ENCODE measurements around the gene GPSM1.

GPSM1 gene

GRCh38 chr9:136297766-136298735, 29.3 kb upstream of the GPSM1 start:
- no peaks in the 10 kb centered on the region for H3K36me3 ChIP-seq (ENCODE audit: control insufficient read depth, insufficient read depth, low read length)
- H3K4me1 ChIP-seq (ENCODE audit: control insufficient read depth, insufficient read depth, low read length): no peaks in the 10 kb centered on the region; the same call in 1 of the 2 replicates
- no CpG with 5 or more reads among the region's 26 CpGs for WGBS (ENCODE audit: insufficient coverage, insufficient read length)
- H3K27me3 ChIP-seq (ENCODE audit: control insufficient read depth, insufficient read depth, low read length): no peaks in the 10 kb centered on the region
- DNase-seq (ENCODE audit: low read depth, low spot score): no peak
- H3K9me3 ChIP-seq (ENCODE audit: control insufficient read depth, insufficient read depth, low read length): no peaks in the 10 kb centered on the region
- no peak overlapping the region for H3K27ac ChIP-seq (ENCODE audit: low read length)
- H3K4me3 ChIP-seq (ENCODE audit: low read length): no peak overlapping the region

DNA sequence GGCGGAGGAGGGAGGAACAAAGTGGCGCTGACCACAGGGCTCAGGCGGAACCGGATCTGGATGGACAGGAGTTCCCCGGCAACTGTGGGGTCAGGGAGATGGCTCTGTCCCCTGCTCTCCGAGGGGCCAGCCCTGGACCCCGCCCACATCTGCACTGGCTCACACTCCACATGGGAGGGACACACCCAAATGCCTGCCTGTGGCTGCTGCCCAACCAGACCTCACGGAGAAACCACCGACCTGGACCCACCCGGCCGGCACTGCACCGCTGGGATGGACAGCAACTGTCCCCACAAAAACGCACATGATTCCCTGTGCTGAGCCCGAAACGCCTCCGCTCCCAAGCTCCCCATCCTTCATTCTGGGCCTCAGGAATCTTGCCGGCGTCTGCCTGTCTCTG, 28.2 kb upstream of the GPSM1 start:
- no peaks in the 10 kb centered on the region for H3K9me3 ChIP-seq (ENCODE audit: control insufficient read depth, insufficient read depth, low read length)
- no peaks in the 10 kb centered on the region for H3K27me3 ChIP-seq (ENCODE audit: control insufficient read depth, insufficient read depth, low read length)
- H3K4me1 ChIP-seq (ENCODE audit: control insufficient read depth, insufficient read depth, low read length): no peaks in the 10 kb centered on the region; the same call in 1 of the 2 replicates
- no peak for DNase-seq (ENCODE audit: low read depth, low spot score)
- no peaks in the 10 kb centered on the region for H3K36me3 ChIP-seq (ENCODE audit: control insufficient read depth, insufficient read depth, low read length)
- WGBS (ENCODE audit: insufficient coverage, insufficient read length): no CpG with 5 or more reads among the region's 18 CpGs
- H3K4me3 ChIP-seq (ENCODE audit: low read length): no peak overlapping the region
- no peak overlapping the region for H3K27ac ChIP-seq (ENCODE audit: low read length)

- Histone ChIP-seq H3K36me3 (ENCODE audit: control insufficient read depth, insufficient read depth, low read length) (no peaks in the 10 kb centered on the region), H3K9me3 (ENCODE audit: control insufficient read depth, insufficient read depth, low read length) (no peaks in the 10 kb centered on the region), H3K4me1 (ENCODE audit: control insufficient read depth, insufficient read depth, low read length) (no peaks in the 10 kb centered on the region; the same call in 1 of the 2 replicates), H3K4me3 (ENCODE audit: low read length) (no peak overlapping the region), H3K27me3 (ENCODE audit: control insufficient read depth, insufficient read depth, low read length) (no peaks in the 10 kb centered on the region), H3K27ac (ENCODE audit: low read length) (no peak overlapping the region)
- DNase-seq (ENCODE audit: low read depth, low spot score): no peak
- no CpG with 5 or more reads among the region's 7 CpGs for WGBS (ENCODE audit: insufficient coverage, insufficient read length)
These were observed 27.8 kb upstream of the GPSM1 start for GRCh38 chr9:136299541-136299940.

GRCh38 chr9:136300016-136300545, 27.3 kb upstream of the GPSM1 start:
- no CpG with 5 or more reads among the region's 14 CpGs for WGBS (ENCODE audit: insufficient coverage, insufficient read length)
- H3K27me3 ChIP-seq (ENCODE audit: control insufficient read depth, insufficient read depth, low read length): no peaks in the 10 kb centered on the region
- DNase-seq (ENCODE audit: low read depth, low spot score): no peak

GRCh38 chr9:136300866-136301265, 26.5 kb upstream of the GPSM1 start:
- H3K4me3 ChIP-seq (ENCODE audit: low read length): no peak overlapping the region
- H3K36me3 ChIP-seq (ENCODE audit: control insufficient read depth, insufficient read depth, low read length): no peaks in the 10 kb centered on the region
- WGBS (ENCODE audit: insufficient coverage, insufficient read length): no CpG with 5 or more reads among the region's 13 CpGs
- H3K4me1 ChIP-seq (ENCODE audit: control insufficient read depth, insufficient read depth, low read length): no peaks in the 10 kb centered on the region; the same call in 1 of the 2 replicates
- H3K27ac ChIP-seq (ENCODE audit: low read length): no peak overlapping the region
- H3K27me3 ChIP-seq (ENCODE audit: control insufficient read depth, insufficient read depth, low read length): no peaks in the 10 kb centered on the region
- no peak for DNase-seq (ENCODE audit: low read depth, low spot score)
- no peaks in the 10 kb centered on the region for H3K9me3 ChIP-seq (ENCODE audit: control insufficient read depth, insufficient read depth, low read length)

More at GRCh38 chr9:136300016-136300545, 27.3 kb upstream of the GPSM1 start:
- no peaks in the 10 kb centered on the region; the same call in 1 of the 2 replicates for H3K4me1 ChIP-seq (ENCODE audit: control insufficient read depth, insufficient read depth, low read length)
- H3K36me3 ChIP-seq (ENCODE audit: control insufficient read depth, insufficient read depth, low read length): no peaks in the 10 kb centered on the region
- no peak overlapping the region for H3K27ac ChIP-seq (ENCODE audit: low read length)
- no peak overlapping the region for H3K4me3 ChIP-seq (ENCODE audit: low read length)
- no peaks in the 10 kb centered on the region for H3K9me3 ChIP-seq (ENCODE audit: control insufficient read depth, insufficient read depth, low read length)

- Histone ChIP-seq H3K4me1 (ENCODE audit: control insufficient read depth, insufficient read depth, low read length) (no peaks in the 10 kb centered on the region; the same call in 1 of the 2 replicates), H3K36me3 (ENCODE audit: control insufficient read depth, insufficient read depth, low read length) (no peaks in the 10 kb centered on the region), H3K27me3 (ENCODE audit: control insufficient read depth, insufficient read depth, low read length) (no peaks in the 10 kb centered on the region), H3K27ac (ENCODE audit: low read length) (no peak overlapping the region), H3K9me3 (ENCODE audit: control insufficient read depth, insufficient read depth, low read length) (no peaks in the 10 kb centered on the region), H3K4me3 (ENCODE audit: low read length) (no peak overlapping the region)
- DNase-seq (ENCODE audit: low read depth, low spot score): no peak
- WGBS (ENCODE audit: insufficient coverage, insufficient read length): no CpG with 5 or more reads among the region's 12 CpGs
These were observed 24.8 kb upstream of the GPSM1 start for GRCh38 chr9:136302527-136302926.

DNA sequence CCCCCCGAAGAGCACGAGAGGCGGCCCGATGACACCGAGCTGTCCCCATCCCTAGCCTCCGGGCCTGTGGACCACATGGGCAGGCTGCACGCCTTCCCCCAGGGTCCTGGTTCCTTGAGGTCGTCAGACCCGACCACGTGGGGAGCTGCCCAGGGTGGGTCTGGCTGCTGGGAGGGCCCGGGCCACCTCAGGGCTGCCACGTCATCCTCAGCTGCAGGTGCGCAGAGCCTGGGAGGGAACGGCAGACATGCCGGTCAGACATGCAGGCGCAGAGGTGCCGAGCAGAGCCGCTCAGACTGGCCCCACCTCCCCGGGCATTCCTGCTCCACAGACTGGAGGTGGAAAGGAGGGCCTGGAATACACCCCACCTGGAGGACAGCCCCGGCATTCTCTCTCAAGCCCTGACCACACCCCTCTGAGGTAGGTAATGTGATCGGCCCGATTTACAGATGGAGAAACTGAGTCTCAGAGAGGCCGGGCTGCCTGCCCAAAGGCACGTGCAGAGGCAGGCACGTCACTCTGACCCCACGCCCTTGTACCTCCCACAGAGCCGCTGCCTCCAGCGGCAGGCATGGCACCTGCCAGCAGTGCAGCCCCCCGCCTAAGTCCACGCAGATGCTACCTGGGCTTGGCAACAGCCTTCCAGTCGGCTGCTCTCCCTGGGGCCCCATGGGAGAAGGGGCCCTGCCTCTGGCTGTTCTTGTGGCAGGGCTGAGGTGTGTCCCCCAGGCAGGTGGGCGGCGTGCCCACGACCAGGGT, 24.1 kb upstream of the GPSM1 start:
- no CpG with 5 or more reads among the region's 34 CpGs for WGBS (ENCODE audit: insufficient coverage, insufficient read length)
- Histone ChIP-seq H3K4me1 (ENCODE audit: control insufficient read depth, insufficient read depth, low read length) (no peaks in the 10 kb centered on the region; the same call in 1 of the 2 replicates), H3K27me3 (ENCODE audit: control insufficient read depth, insufficient read depth, low read length) (no peaks in the 10 kb centered on the region)

DNA sequence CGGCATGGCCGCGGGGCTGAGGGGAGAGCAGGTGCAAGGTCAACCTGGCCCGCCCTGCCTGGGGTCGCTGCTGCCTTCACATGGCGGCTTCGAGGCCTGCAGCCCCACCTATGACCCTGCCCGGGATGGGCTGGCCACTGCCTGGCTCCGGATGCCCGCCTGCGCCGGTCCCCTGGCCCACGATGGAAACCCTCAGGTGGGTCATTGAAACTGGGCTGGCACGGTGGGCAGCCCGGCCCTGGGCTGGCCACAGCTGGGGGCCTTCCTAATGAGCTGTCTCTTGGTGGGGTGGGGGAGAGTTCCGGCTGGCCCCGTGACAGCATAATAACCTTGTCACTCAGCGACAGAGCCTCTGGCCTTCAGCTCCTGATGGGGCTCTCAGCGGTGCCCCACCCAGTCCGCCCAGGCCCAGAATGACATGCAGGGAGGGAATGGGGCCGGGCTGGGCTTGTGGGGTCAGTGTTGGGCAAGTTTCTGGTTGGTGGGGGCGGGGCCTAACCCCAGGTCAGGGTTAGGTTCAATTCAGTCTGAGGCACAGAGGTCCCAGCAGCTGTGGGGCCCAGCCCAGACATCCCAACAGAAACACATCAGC, 23.4 kb upstream of the GPSM1 start, which contains the start of gene CCDC187:
Gene CCDC187, minus strand, starts transcription at position 270 of the 592 bp plus-strand sequence. Its CDS starts 264 bp downstream, at position 6.
- Histone ChIP-seq H3K27me3 (ENCODE audit: control insufficient read depth, insufficient read depth, low read length) (no peaks in the 10 kb centered on the region), H3K4me1 (ENCODE audit: control insufficient read depth, insufficient read depth, low read length) (no peaks in the 10 kb centered on the region), H3K9me3 (ENCODE audit: control insufficient read depth, insufficient read depth, low read length) (no peaks in the 10 kb centered on the region), H3K4me3 (ENCODE audit: low read length) (no peak within 1 kb of the TSS), H3K27ac (ENCODE audit: low read length) (no peak within 1 kb of the TSS), H3K36me3 (ENCODE audit: control insufficient read depth, insufficient read depth, low read length) (no peaks in the 10 kb centered on the region)
- DNase-seq (ENCODE audit: low read depth, low spot score): no peak
- WGBS (ENCODE audit: insufficient coverage, insufficient read length): no CpG with 5 or more reads among the region's 22 CpGs

More for the DNA sequence above, 24.1 kb upstream of the GPSM1 start:
- H3K36me3 ChIP-seq (ENCODE audit: control insufficient read depth, insufficient read depth, low read length): no peaks in the 10 kb centered on the region
- no peak for DNase-seq (ENCODE audit: low read depth, low spot score)
- no peak overlapping the region for H3K27ac ChIP-seq (ENCODE audit: low read length)
- H3K9me3 ChIP-seq (ENCODE audit: control insufficient read depth, insufficient read depth, low read length): no peaks in the 10 kb centered on the region
- no peak overlapping the region for H3K4me3 ChIP-seq (ENCODE audit: low read length)

- H3K27me3 ChIP-seq (ENCODE audit: control insufficient read depth, insufficient read depth, low read length): no peaks in the 10 kb centered on the region
- no peak overlapping the region for H3K27ac ChIP-seq (ENCODE audit: low read length)
- H3K9me3 ChIP-seq (ENCODE audit: control insufficient read depth, insufficient read depth, low read length): no peaks in the 10 kb centered on the region
- no CpG with 5 or more reads among the region's 10 CpGs for WGBS (ENCODE audit: insufficient coverage, insufficient read length)
- no peaks in the 10 kb centered on the region for H3K4me1 ChIP-seq (ENCODE audit: control insufficient read depth, insufficient read depth, low read length)
- no peak overlapping the region for H3K4me3 ChIP-seq (ENCODE audit: low read length)
- no peak for DNase-seq (ENCODE audit: low read depth, low spot score)
- no peaks in the 10 kb centered on the region for H3K36me3 ChIP-seq (ENCODE audit: control insufficient read depth, insufficient read depth, low read length)
These were observed 22.9 kb upstream of the GPSM1 start for GRCh38 chr9:136304456-136304855.

- WGBS (ENCODE audit: insufficient coverage, insufficient read length): no CpG with 5 or more reads among the region's 13 CpGs
- no peak overlapping the region for H3K4me3 ChIP-seq (ENCODE audit: low read length)
- no peak for DNase-seq (ENCODE audit: low read depth, low spot score)
- no peaks in the 10 kb centered on the region for H3K4me1 ChIP-seq (ENCODE audit: control insufficient read depth, insufficient read depth, low read length)
- no peaks in the 10 kb centered on the region for H3K27me3 ChIP-seq (ENCODE audit: control insufficient read depth, insufficient read depth, low read length)
- no peaks in the 10 kb centered on the region for H3K9me3 ChIP-seq (ENCODE audit: control insufficient read depth, insufficient read depth, low read length)
- no peaks in the 10 kb centered on the region for H3K36me3 ChIP-seq (ENCODE audit: control insufficient read depth, insufficient read depth, low read length)
- H3K27ac ChIP-seq (ENCODE audit: low read length): no peak overlapping the region
These were observed 22.4 kb upstream of the GPSM1 start for GRCh38 chr9:136304981-136305380.

Data from iPS DF 6.9 (cell line).